KG1 (cell line): Measurements from ENCODE around the gene ZNF30.
"Not testable (repeated sequence)": the region's sequence is repeated elsewhere in the genome, so short reads cannot be mapped to it uniquely, and the experiment has no call there.

ENCODE experiments used
- DNase-seq: peaks from one replicate; lab custom pipeline; 2025; lab: John Stamatoyannopoulos, UW

ZNF30 gene

GRCh38 chr19:34985249-34986022 lies 58.7 kb downstream of the ZNF30 start:
- DNase-seq = no peak

- DNase-seq = no peak
Observed at GRCh38 chr19:34988119-34988518, 61.4 kb downstream of the ZNF30 start.

DNA sequence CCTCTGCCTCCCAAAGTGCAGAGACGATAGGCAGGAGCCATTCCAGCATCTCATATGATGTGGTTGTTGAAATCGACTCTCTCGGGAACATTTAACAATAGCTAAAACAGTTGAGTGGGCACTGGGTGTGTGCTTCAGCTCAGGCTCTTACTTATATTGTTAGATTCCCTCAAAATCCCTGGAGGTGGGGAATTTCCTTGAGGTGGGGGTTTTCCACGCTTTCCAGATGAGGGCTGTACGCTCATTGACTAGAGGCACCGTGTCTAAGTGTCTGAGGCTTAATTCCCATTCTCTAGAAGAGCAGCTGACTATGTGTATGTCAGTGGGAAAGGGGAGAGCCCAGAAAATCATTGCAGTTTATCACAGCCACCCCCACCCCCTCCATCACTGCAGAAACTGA lies 62.6 kb downstream of the ZNF30 start:
- no peak for DNase-seq

GRCh38 chr19:34990578-34991192 lies 64.0 kb downstream of the ZNF30 start:
- DNase-seq = no peak

GRCh38 chr19:34991542-34992333 lies 65.0 kb downstream of the ZNF30 start:
- DNase-seq = no peak

DNA sequence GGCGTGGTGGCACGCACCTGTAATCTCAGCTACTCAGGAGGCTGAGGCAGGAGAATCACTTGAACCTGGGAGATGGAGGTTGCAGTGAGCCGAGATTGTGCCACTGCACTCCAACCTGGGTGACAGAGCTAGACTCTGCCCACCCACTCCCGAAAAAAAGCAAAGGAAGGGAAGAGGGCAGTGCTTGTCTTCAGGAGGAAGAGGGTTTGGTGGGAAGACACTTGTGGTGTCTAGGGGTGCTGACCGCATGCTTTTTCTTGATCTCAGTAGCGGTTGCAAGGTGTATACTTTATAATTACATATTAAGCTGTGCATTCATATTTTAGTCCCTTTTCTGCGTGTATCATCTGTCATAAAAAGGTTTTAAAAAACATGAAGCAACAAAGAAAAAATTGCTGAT lies 65.9 kb downstream of the ZNF30 start:
- not testable (repeated sequence) for DNase-seq

DNA sequence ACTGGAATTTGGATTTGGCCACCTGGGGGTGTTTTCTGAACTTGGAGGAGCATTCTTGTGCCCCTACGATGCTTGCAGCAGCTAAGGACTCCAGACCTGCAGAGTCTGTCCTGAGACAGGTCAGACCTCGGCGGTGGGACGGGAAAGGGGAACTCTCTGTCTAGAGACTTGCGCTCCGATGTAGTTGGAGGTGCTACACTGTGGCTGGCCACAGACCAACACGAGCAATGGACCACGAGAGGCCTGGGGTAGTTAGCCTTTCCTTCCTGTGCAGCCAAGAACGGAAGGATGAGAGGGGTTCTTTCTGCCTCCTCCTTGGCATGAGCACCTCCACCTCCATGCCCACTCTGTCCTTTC lies 67.6 kb downstream of the ZNF30 start:
- DNase-seq = no peak
